HG02884 (cell line): ENCODE results near the gene FAM20A.
"Not testable (repeated sequence)": the region's sequence is repeated elsewhere in the genome, so short reads cannot be mapped to it uniquely, and the experiment has no call there.

Experiments used
- ATAC-seq: cut with Tn5 transposase; IDR thresholded peaks from one replicate; pipeline ENCODE4 v1.9.1; 2021; ENCODE audit warnings: mild to moderate bottlenecking, moderate library complexity; ENCODE audit not compliant: unreplicated experiment

The FAM20A gene

GRCh38 chr17:68505951-68506350, 95.2 kb downstream of the FAM20A start:
- ATAC-seq: no peak

GRCh38 chr17:68501074-68501473, 100.1 kb downstream of the FAM20A start:
- ATAC-seq: no peak

GRCh38 chr17:68499587-68499986, 101.6 kb downstream of the FAM20A start:
- ATAC-seq: no peak

- ATAC-seq: peak; percentile 32
Observed at GRCh38 chr17:68498479-68499326, 102.5 kb downstream of the FAM20A start.

GRCh38 chr17:68497885-68498319, 103.3 kb downstream of the FAM20A start:
- peak; percentile 95 for ATAC-seq

GRCh38 chr17:68495081-68495480, 106.1 kb downstream of the FAM20A start:
- ATAC-seq: no peak

GRCh38 chr17:68492394-68493054, 108.6 kb downstream of the FAM20A start:
- ATAC-seq: not testable (repeated sequence)

- no peak for ATAC-seq
Observed at GRCh38 chr17:68491381-68492231, 109.6 kb downstream of the FAM20A start.

GRCh38 chr17:68489919-68490318, 111.2 kb downstream of the FAM20A start:
- no peak for ATAC-seq
